ENCODE results near the gene TAPBPL. TPM values are rescaled to one million over a fixed set of nuclear protein-coding genes. Genes with fewer than 3 reads are reported as not detected.
"Not testable (repeated sequence)": the region's sequence is repeated elsewhere in the genome, so short reads cannot be mapped to it uniquely, and the experiment has no call there.

TAPBPL gene
- total RNA-seq, 4 donors from 2014 or later, result 11.6 to 31.3 (median 16.4) TPM

- H3K36me3 ChIP-seq, result peaks cover 0 to 18% of the 10 kb centered on the region in 2 donors
- H3K27me3 ChIP-seq, result no peaks in the 10 kb centered on the region
- H3K4me1 ChIP-seq, result peaks cover 0 to 15% (median 0%) of the 10 kb centered on the region in 3 donors
- no peak for ATAC-seq
- no peaks in the 10 kb centered on the region for H3K9me3 ChIP-seq
- no peak overlapping the region for H3K27ac ChIP-seq
- 88% methylated on average over 1 of the region's 1 CpG; no CpG with 5 or more reads in 1 of the 2 donors for WGBS, 2 donors (ENCODE audit: low coverage in 1 of 2)
- TF ChIP-seq POLR2A (IDR thresholded peaks at IDR 0.05) (no peak), EP300 (IDR thresholded peaks at IDR 0.05) (no peak), CTCF (IDR thresholded peaks at IDR 0.05) (no peak), POLR2AphosphoS5 (IDR thresholded peaks at IDR 0.05) (no peak)
- H3K4me3 ChIP-seq, result no peak overlapping the region
These were observed 36.4 kb downstream of the TAPBPL start for GRCh38 chr12:6488240-6488639.

- Histone ChIP-seq H3K27ac (no peak overlapping the region), H3K36me3 (peaks cover 0 to 18% of the 10 kb centered on the region in 2 donors), H3K9me3 (no peaks in the 10 kb centered on the region), H3K4me3 (no peak overlapping the region), H3K27me3 (no peaks in the 10 kb centered on the region), H3K4me1 (peaks cover 1 to 18% (median 2%) of the 10 kb centered on the region in 3 donors)
- 23 to 71% methylated on average over 2 to 4 of the region's 4 CpGs for WGBS, 2 donors (ENCODE audit: low coverage in 1 of 2)
- ATAC-seq, result no peak
- TF ChIP-seq POLR2A (IDR thresholded peaks at IDR 0.05) (no peak), EP300 (IDR thresholded peaks at IDR 0.05) (no peak), CTCF (IDR thresholded peaks at IDR 0.05) (no peak), POLR2AphosphoS5 (IDR thresholded peaks at IDR 0.05) (no peak)
These were observed 37.6 kb downstream of the TAPBPL start for GRCh38 chr12:6489449-6489848.

- ATAC-seq, H3K27ac ChIP-seq, H3K4me3 ChIP-seq, H3K9me3 ChIP-seq, H3K27me3 ChIP-seq: not testable (repeated sequence)
- WGBS, 2 donors (ENCODE audit: low coverage in 1 of 2), result 100% methylated on average over 1 of the region's 1 CpG; no CpG with 5 or more reads in 1 of the 2 donors
- Histone ChIP-seq H3K36me3 (peaks cover 0 to 18% of the 10 kb centered on the region in 2 donors), H3K4me1 (peaks cover 6 to 30% (median 7%) of the 10 kb centered on the region in 3 donors)
These were observed 38.8 kb downstream of the TAPBPL start for GRCh38 chr12:6490673-6491072.

GRCh38 chr12:6492838-6493496 lies 41.1 kb downstream of the TAPBPL start, which contains the start of gene MRPL51:
Gene MRPL51 (minus strand): TSS chr12:6493262. CDS start chr12:6493136, 126 bp downstream.
- WGBS, 2 donors (ENCODE audit: low coverage in 1 of 2), result 0 to 2% methylated on average over 5 to 13 of the region's 39 CpGs
- Histone ChIP-seq H3K4me1 (peaks cover 6 to 48% (median 7%) of the 10 kb centered on the region in 3 donors), H3K4me3 (peak within 1 kb of the TSS; percentile 84 to 97), H3K36me3 (peaks cover 0 to 38% of the 10 kb centered on the region in 2 donors), H3K27me3 (no peaks in the 10 kb centered on the region), H3K9me3 (no peaks in the 10 kb centered on the region), H3K27ac (peak within 1 kb of the TSS; percentile 93 to 99 (median 98))
- peak; percentile 95 for ATAC-seq
- TF ChIP-seq EP300 (IDR thresholded peaks at IDR 0.05) (no peak), POLR2AphosphoS5 (IDR thresholded peaks at IDR 0.05) (peak; percentile 91), POLR2A (IDR thresholded peaks at IDR 0.05) (peak; percentile 69 to 77)

GRCh38 chr12:6493497-6494257 lies 41.8 kb downstream of the TAPBPL start, which contains the start of gene NCAPD2:
Gene NCAPD2 (plus strand): TSS chr12:6494102. CDS start chr12:6495099, 997 bp downstream.
- no peaks in the 10 kb centered on the region for H3K27me3 ChIP-seq
- TF ChIP-seq POLR2AphosphoS5 (IDR thresholded peaks at IDR 0.05), result peak; percentile 63
- TF ChIP-seq CTCF (IDR thresholded peaks at IDR 0.05), result peak; percentile 21 to 79 (median 56)
- peak; percentile 41 to 60 for TF ChIP-seq POLR2A (IDR thresholded peaks at IDR 0.05)
- no peak for TF ChIP-seq EP300 (IDR thresholded peaks at IDR 0.05)
- H3K4me1 ChIP-seq, result peaks cover 6 to 48% (median 7%) of the 10 kb centered on the region in 3 donors
- H3K4me3 ChIP-seq, result peak within 1 kb of the TSS; percentile 84 to 97
- H3K9me3 ChIP-seq, result no peaks in the 10 kb centered on the region
- ATAC-seq, result peak; percentile 96
- peaks cover 0 to 45% of the 10 kb centered on the region in 2 donors for H3K36me3 ChIP-seq
- 0 to 11% methylated on average over 1 to 5 of the region's 49 CpGs for WGBS, 2 donors (ENCODE audit: low coverage in 1 of 2)
- H3K27ac ChIP-seq, result peak within 1 kb of the TSS; percentile 93 to 99 (median 98)

Data from gastroesophageal sphincter (tissue), 4 donors.